Esophagus squamous epithelium (tissue), 5 donors: ENCODE data around the gene ELFN2. TPM values are rescaled to one million over a fixed set of nuclear protein-coding genes. Genes with fewer than 3 reads are reported as not detected.

ENCODE experiments used
- DNase-seq: peaks from one replicate; lab custom pipeline; 2025; lab: John Stamatoyannopoulos, UW
- H3K27ac ChIP-seq, 4 donors: fragments of 200-600 bp; sonication (generic); one replicate each; pipeline ENCODE4 v1.5.1; 2016 to 2019; ENCODE audit warnings: mild to moderate bottlenecking in 1 of 4
- H3K27me3 ChIP-seq, 4 donors: fragments of 200-600 bp; sonication (generic); 1 replicate in 3 of 4; 2 replicates in 1 of 4; pipeline versions ENCODE4 v1.5.1 to v1.6.0; 2017 to 2021; ENCODE audit warnings: antibody characterized with exemption in 1 of 4
- H3K36me3 ChIP-seq, 3 donors: fragments of 200-600 bp; sonication (generic); one replicate each; pipeline ENCODE4 v1.5.1; 2016 to 2019
- H3K4me1 ChIP-seq, 3 donors: fragments of 200-600 bp; sonication (generic); one replicate each; pipeline ENCODE4 v1.5.1; 2017 to 2019
- H3K4me3 ChIP-seq, 4 donors: fragments of 200-600 bp; sonication (generic); 1 replicate in 3 of 4; 2 replicates in 1 of 4; pipeline ENCODE4 v1.5.1; 2016 to 2019; ENCODE audit warnings: mild to moderate bottlenecking in 2 of 4, moderate library complexity in 1 of 4
- H3K9me3 ChIP-seq, 3 donors: fragments of 200-600 bp; sonication (generic); one replicate each; pipeline ENCODE4 v1.5.1; 2016 to 2019
- POLR2A ChIP-seq, 4 donors: fragments of 450-650 bp; IDR thresholded peaks; one replicate each; pipeline ENCODE4 v1.6.1; 2017; ENCODE audit warnings: antibody characterized with exemption in 4 of 4, mild to moderate bottlenecking in 4 of 4, moderate library complexity in 3 of 4
- WGBS, 2 donors: methylation state at CpG; one replicate each; pipeline ENCODE4 v1.1.5; 2018; 5-methylcytosine and 5-hydroxymethylcytosine counted together
- intact Hi-C: fragments of 100-400 bp; cut with DNase I; formaldehyde crosslinking; loops from one replicate; pipeline ENCODE4 v1.15.0; 2022
- total RNA-seq, 4 donors: library from RNA; depleted of rRNA; stranded (reverse); fragments of >200 nt; gene quantifications; one replicate each; pipeline ENCODE4 v1.1.0, GENCODE V29; 2016
- TF ChIP-seq, protein P1 (sequence below), 6 experiments: fragments of 450-650 bp in 4 of 6; fragments of 200-600 bp in 2 of 6; sonication (generic) in 2 of 6; IDR thresholded peaks; one replicate each; pipeline ENCODE4 v1.5.1; 2016 to 2019; ENCODE audit warnings: antibody characterized with exemption in 6 of 6, mild to moderate bottlenecking in 4 of 6, moderate library complexity in 4 of 6
- donor health status: DM: yes; HTN: yes; CAD: no.

ELFN2 gene
- total RNA-seq, 4 donors from 2014 or later = not detected

DNA sequence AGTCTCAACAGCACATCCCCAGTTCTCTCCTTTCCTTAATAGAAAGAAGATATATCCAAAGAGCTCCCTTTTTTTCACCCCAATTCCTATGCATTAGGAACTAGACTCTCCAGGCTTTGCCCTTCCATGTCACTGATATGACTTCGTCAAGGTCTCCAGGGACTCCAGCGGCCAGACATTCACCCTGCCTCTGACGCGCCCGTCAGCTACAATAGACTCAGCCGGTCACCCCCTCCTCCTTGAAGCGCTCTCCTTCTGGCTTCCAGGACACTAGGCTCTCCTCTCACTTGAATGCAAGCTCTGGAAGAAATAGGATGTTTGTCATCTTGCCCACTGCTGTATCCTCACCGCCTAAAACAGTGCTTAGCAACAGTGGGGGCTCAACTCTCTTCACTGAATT, 14.9 kb upstream of the ELFN2 start:
- Histone ChIP-seq H3K9me3 (peaks cover 0 to 10% (median 8%) of the 10 kb centered on the region in 3 donors), H3K27ac (no peak overlapping the region), H3K36me3 (no peaks in the 10 kb centered on the region), H3K27me3 (peaks cover 0 to 76% (median 0%) of the 10 kb centered on the region in 4 donors), H3K4me1 (no peaks in the 10 kb centered on the region), H3K4me3 (no peak overlapping the region)
- no peak for DNase-seq
- intact Hi-C loops = no loop called here
- 60 to 63% methylated on average over 8 of the region's 8 CpGs for WGBS, 2 donors
- TF ChIP-seq, protein P1, sequence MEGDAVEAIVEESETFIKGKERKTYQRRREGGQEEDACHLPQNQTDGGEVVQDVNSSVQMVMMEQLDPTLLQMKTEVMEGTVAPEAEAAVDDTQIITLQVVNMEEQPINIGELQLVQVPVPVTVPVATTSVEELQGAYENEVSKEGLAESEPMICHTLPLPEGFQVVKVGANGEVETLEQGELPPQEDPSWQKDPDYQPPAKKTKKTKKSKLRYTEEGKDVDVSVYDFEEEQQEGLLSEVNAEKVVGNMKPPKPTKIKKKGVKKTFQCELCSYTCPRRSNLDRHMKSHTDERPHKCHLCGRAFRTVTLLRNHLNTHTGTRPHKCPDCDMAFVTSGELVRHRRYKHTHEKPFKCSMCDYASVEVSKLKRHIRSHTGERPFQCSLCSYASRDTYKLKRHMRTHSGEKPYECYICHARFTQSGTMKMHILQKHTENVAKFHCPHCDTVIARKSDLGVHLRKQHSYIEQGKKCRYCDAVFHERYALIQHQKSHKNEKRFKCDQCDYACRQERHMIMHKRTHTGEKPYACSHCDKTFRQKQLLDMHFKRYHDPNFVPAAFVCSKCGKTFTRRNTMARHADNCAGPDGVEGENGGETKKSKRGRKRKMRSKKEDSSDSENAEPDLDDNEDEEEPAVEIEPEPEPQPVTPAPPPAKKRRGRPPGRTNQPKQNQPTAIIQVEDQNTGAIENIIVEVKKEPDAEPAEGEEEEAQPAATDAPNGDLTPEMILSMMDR (IDR thresholded peaks at IDR 0.05) = no peak
- no peak for TF ChIP-seq POLR2A (IDR thresholded peaks at IDR 0.05)

DNA sequence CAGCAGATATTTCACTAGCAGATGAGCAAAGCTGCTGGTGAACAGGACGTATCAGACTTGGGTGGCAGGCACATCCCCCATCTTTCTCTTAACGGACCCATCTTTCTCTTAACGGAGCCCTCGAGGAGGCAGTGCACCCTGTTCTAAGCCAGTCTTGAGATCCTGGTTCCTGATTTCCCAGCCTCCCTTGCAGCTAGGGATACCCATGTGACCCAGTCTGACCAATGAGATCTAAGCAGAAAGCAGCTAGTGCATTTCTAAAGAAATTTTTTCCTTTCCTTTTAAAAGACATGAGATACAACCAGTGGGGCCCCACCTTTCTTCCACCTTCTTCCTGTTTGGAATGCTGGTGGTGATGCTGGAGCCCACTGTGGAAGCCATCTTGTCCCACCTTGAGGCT, 13.6 kb upstream of the ELFN2 start:
- TF ChIP-seq, protein P1 (IDR thresholded peaks at IDR 0.05) = no peak
- no peak for TF ChIP-seq POLR2A (IDR thresholded peaks at IDR 0.05)
- DNase-seq = no peak
- Histone ChIP-seq H3K36me3 (no peaks in the 10 kb centered on the region), H3K27ac (no peak overlapping the region), H3K4me1 (no peaks in the 10 kb centered on the region), H3K27me3 (peaks cover 0 to 65% (median 0%) of the 10 kb centered on the region in 4 donors), H3K4me3 (no peak overlapping the region), H3K9me3 (peaks cover 0 to 10% (median 8%) of the 10 kb centered on the region in 3 donors)
- intact Hi-C loops = no loop called here
- 77 to 87% methylated on average over 4 of the region's 4 CpGs for WGBS, 2 donors

DNA sequence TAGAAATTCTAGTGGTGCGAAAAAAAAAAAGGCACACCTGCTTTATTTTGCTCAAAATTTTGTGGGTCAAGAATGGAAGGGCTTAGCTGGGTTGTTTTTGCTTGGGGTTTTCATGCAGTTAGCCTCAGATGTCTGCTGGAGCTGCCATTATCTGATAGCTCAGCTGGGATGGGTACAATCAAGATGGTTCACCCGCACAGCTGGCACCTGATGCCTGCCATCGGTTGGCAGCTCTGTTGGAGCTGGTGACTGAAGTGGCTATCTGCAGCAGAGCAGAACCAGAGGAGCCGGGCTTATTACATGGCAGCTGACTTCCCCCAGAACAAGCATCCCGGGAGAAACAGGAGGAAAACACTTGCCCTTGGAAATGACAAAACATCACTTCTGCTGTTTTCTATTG, 12.1 kb upstream of the ELFN2 start:
- Histone ChIP-seq H3K4me3 (no peak overlapping the region), H3K27me3 (peaks cover 0 to 68% (median 0%) of the 10 kb centered on the region in 4 donors), H3K27ac (no peak overlapping the region), H3K4me1 (no peaks in the 10 kb centered on the region), H3K36me3 (no peaks in the 10 kb centered on the region), H3K9me3 (peaks cover 0 to 10% (median 8%) of the 10 kb centered on the region in 3 donors)
- DNase-seq = no peak
- intact Hi-C loops = no loop called here
- 65 to 69% methylated on average over 3 to 5 of the region's 5 CpGs for WGBS, 2 donors
- no peak for TF ChIP-seq POLR2A (IDR thresholded peaks at IDR 0.05)
- TF ChIP-seq, protein P1 (IDR thresholded peaks at IDR 0.05) = no peak

DNA sequence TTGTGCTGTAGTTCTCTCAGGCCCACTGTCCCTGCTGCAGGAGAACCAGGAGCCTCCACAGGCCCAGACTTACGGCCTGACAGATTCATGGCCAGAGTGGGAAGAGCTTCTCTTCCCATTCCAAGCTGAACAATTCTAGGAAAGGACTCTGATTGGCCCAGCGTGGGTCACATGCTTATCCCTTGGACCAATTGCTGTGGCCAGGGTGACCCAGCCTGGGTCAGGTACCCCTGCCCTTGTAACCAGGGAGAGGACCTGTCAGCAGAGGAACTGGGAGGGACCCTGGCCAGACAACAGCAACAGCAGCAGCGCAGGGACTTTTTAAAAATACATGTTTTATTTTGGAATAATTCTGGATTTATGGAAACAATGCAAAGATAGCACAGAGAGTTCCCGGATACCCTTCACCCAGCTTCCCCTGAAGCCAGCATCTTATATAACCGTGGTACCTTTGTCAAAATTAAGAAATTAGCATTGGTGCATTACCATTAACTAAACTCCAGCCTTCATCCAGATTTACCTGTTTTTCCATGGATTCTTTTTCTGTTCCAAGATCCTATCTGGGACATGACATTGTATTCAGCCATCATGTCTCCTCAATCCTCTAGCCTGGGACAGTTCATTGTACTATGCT, 8.8 kb upstream of the ELFN2 start:
- Histone ChIP-seq H3K36me3 (no peaks in the 10 kb centered on the region), H3K4me3 (no peak overlapping the region), H3K27ac (no peak overlapping the region), H3K27me3 (peaks cover 0 to 78% (median 0%) of the 10 kb centered on the region in 4 donors), H3K9me3 (peaks cover 0 to 7% (median 6%) of the 10 kb centered on the region in 3 donors), H3K4me1 (no peaks in the 10 kb centered on the region)
- intact Hi-C loops = no loop called here
- 81 to 86% methylated on average over 4 of the region's 5 CpGs for WGBS, 2 donors
- DNase-seq = no peak
- TF ChIP-seq, protein P1 (IDR thresholded peaks at IDR 0.05) = no peak
- no peak for TF ChIP-seq POLR2A (IDR thresholded peaks at IDR 0.05)

DNA sequence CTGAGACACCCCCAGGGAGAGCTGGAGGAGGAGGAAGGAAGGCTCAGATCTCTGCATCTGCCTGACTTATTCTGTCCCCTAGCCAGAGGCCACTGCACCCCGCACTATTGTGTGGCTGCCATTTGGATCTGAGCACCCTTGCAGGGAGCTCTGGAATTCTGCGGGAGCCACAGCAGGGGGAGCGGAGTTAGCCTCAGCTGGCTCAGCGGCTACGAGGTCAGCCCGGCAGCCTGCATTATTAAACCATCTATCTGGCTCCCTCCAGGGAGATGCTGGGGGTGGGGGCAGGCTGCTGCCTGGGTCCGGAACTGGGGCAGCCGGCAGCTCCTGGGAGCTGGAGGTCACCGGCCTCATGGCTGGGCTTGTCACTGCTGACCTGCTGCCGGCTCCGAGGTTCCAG, 6.5 kb upstream of the ELFN2 start:
- DNase-seq = no peak
- no peak for TF ChIP-seq POLR2A (IDR thresholded peaks at IDR 0.05)
- TF ChIP-seq, protein P1 (IDR thresholded peaks at IDR 0.05) = no peak
- Histone ChIP-seq H3K27ac (no peak overlapping the region), H3K36me3 (no peaks in the 10 kb centered on the region), H3K27me3 (peaks cover 1 to 83% (median 6%) of the 10 kb centered on the region in 4 donors), H3K4me1 (no peaks in the 10 kb centered on the region), H3K9me3 (no peaks in the 10 kb centered on the region), H3K4me3 (no peak overlapping the region)
- 38 to 57% methylated on average over 5 of the region's 11 CpGs for WGBS, 2 donors
- intact Hi-C loops = no loop called here
